GM12865 (cell line): ENCODE results near the gene SYNDIG1.

Experiments used
- DNase-seq: peaks from one replicate; pipeline ENCODE4 v3.0.0; 2010; ENCODE audit warnings: low read depth
- H3K4me3 ChIP-seq: 2 replicates; pipeline ENCODE4 v1.5.1; 2011; ENCODE audit warnings: mild to moderate bottlenecking, low read depth, low read length, control low read depth
- TF ChIP-seq, protein P1 (sequence below): IDR thresholded peaks from 2 replicates; pipeline ENCODE4 v1.5.1; 2011; ENCODE audit warnings: low read length, control low read depth, low read depth, inconsistent platforms; ENCODE audit not compliant: insufficient read depth; ENCODE audit errors: missing control alignments

Gene SYNDIG1

GRCh38 chr20:24611360-24612140 lies 142.1 kb downstream of the SYNDIG1 start:
- H3K4me3 ChIP-seq, result no peak overlapping the region
- TF ChIP-seq, protein P1, sequence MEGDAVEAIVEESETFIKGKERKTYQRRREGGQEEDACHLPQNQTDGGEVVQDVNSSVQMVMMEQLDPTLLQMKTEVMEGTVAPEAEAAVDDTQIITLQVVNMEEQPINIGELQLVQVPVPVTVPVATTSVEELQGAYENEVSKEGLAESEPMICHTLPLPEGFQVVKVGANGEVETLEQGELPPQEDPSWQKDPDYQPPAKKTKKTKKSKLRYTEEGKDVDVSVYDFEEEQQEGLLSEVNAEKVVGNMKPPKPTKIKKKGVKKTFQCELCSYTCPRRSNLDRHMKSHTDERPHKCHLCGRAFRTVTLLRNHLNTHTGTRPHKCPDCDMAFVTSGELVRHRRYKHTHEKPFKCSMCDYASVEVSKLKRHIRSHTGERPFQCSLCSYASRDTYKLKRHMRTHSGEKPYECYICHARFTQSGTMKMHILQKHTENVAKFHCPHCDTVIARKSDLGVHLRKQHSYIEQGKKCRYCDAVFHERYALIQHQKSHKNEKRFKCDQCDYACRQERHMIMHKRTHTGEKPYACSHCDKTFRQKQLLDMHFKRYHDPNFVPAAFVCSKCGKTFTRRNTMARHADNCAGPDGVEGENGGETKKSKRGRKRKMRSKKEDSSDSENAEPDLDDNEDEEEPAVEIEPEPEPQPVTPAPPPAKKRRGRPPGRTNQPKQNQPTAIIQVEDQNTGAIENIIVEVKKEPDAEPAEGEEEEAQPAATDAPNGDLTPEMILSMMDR, result no peak
- DNase-seq, result no peak

DNA sequence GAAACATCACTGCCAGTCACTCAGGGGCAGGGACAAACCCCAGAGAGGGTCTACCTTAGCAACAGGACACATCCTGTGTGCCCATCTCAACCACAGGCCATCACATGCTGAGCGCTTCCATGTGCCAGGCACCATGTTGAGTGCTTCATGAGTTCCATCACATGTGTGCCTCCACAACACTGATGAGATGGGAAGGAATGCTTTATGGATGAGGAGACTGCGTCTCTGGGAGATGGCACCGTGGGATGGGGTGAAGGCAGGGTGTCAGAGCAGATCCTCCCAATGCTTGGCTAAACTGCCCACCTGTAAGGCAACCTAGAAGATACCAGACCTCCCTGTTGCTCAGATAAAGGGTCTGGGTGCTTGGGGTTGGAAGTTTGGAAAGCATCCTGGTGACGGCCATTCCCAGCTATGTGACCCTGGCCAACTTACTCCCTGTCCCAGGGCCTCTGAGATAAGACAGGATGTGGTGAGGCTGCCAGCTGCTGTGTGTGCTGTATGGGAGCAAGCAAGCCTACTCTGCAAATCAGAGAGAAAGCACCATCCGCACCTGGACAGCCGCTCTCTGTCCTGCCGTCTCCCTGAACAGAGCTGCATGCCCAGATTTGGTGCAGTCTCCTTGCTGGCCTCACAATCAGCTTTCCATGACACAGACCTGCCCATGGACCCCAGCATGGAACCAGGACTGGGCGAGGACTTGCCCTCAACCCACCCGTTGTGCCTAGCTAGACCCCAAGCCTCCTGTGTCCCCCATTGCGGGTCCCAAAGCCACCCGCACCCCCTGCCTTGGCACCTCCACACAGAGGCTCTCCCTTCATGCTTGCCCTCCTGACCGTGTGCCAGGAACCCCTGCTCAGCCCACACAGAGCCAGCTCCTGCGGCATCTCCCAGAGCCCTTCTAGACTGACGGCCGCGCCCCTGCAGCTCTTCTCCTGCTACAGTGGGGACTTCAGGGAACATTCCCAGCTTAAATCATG lies 143.7 kb downstream of the SYNDIG1 start:
- no peak for DNase-seq
- TF ChIP-seq, protein P1, result no peak
- H3K4me3 ChIP-seq, result no peak overlapping the region

GRCh38 chr20:24614341-24614740 lies 144.9 kb downstream of the SYNDIG1 start:
- no peak overlapping the region for H3K4me3 ChIP-seq
- no peak for DNase-seq
- TF ChIP-seq, protein P1, result no peak

- no peak for DNase-seq
- TF ChIP-seq, protein P1, result no peak
- no peak overlapping the region for H3K4me3 ChIP-seq
Observed at GRCh38 chr20:24615353-24615752, 145.9 kb downstream of the SYNDIG1 start.

- TF ChIP-seq, protein P1, result no peak
- no peak overlapping the region for H3K4me3 ChIP-seq
- DNase-seq, result no peak
Observed at GRCh38 chr20:24616258-24617079, 147.0 kb downstream of the SYNDIG1 start.

GRCh38 chr20:24617080-24617432 lies 147.6 kb downstream of the SYNDIG1 start:
- TF ChIP-seq, protein P1, result no peak
- no peak overlapping the region for H3K4me3 ChIP-seq
- no peak for DNase-seq
